ENCODE data around the gene SLC44A5.

DNA sequence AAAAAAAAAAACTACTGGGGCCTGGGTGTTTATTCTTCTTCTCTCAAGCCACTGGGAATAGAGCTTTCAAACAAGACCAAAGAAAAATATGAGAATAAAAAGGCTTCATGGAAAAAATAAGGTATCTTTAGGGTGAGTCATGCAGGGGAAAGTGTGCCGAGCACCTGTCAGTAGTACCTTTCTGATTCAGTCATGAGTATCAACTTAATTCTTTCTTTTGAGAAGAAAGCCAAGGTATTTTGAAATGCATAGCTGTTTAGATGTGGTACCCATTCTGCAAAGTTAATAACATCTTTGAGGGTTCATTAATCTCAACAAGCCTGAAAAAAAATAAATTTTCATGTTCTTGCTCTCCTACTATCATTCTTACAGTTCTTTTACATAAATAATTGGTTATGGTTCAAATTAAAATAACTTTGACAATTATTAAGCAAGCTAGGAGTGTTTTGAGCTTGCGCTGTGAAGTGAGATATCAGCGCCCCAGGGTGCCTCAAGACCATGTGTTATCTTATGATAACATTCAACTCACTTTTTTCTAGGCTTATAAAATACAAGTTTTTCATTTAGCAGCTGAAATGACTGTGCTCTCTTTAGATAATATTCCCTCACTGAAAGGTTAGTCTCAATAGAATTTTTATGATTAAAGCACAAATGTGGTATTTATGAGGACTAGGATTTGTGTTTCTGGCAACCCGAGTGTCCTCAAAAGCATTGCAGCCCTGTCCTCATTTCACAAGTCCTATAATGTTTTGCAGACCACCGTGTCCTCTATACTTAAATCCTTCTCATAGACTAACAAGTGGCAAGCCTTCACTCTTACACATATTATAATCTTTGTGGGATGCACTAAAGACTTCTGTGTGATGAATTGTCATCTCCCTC, 138.6 kb downstream of the SLC44A5 start:
- TF ChIP-seq POLR2A (IDR thresholded peaks at IDR 0.05) (no peak), EP300 (IDR thresholded peaks at IDR 0.05; ENCODE audit: low read depth) (no peak), POLR2AphosphoS5 (IDR thresholded peaks at IDR 0.05) (no peak)
- TF ChIP-seq, protein P1, sequence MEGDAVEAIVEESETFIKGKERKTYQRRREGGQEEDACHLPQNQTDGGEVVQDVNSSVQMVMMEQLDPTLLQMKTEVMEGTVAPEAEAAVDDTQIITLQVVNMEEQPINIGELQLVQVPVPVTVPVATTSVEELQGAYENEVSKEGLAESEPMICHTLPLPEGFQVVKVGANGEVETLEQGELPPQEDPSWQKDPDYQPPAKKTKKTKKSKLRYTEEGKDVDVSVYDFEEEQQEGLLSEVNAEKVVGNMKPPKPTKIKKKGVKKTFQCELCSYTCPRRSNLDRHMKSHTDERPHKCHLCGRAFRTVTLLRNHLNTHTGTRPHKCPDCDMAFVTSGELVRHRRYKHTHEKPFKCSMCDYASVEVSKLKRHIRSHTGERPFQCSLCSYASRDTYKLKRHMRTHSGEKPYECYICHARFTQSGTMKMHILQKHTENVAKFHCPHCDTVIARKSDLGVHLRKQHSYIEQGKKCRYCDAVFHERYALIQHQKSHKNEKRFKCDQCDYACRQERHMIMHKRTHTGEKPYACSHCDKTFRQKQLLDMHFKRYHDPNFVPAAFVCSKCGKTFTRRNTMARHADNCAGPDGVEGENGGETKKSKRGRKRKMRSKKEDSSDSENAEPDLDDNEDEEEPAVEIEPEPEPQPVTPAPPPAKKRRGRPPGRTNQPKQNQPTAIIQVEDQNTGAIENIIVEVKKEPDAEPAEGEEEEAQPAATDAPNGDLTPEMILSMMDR (IDR thresholded peaks at IDR 0.05) = no peak

Measured in transverse colon (tissue), 4 donors.